ENCODE results near the gene GHDC.
A peak's percentile ranks its signal among the peaks of the same experiment; 100 is the strongest.
"Not testable (repeated sequence)": the region's sequence is repeated elsewhere in the genome, so short reads cannot be mapped to it uniquely, and the experiment has no call there.

The GHDC gene

GRCh38 chr17:42202696-42203095 lies 8.4 kb upstream of the GHDC start:
- no peak for DNase-seq

GRCh38 chr17:42202159-42202558 lies 7.9 kb upstream of the GHDC start:
- DNase-seq: no peak

- DNase-seq: no peak
These were observed 7.1 kb upstream of the GHDC start for GRCh38 chr17:42201458-42201772.

- DNase-seq: no peak
These were observed 6.6 kb upstream of the GHDC start for GRCh38 chr17:42200706-42201457.

- no peak for DNase-seq
These were observed 5.2 kb upstream of the GHDC start for GRCh38 chr17:42199416-42200011.

GRCh38 chr17:42198897-42199296 lies 4.6 kb upstream of the GHDC start:
- DNase-seq: no peak

- no peak for DNase-seq
These were observed 3.4 kb upstream of the GHDC start for GRCh38 chr17:42197564-42198156.

GRCh38 chr17:42193216-42193968 lies 902 bp downstream of the GHDC start:
- no peak for DNase-seq

- DNase-seq: no peak
These were observed 1.8 kb downstream of the GHDC start for GRCh38 chr17:42192189-42193126.

- no peak for DNase-seq
These were observed 3.1 kb downstream of the GHDC start for GRCh38 chr17:42191275-42191608.

- no peak for DNase-seq
These were observed 3.6 kb downstream of the GHDC start for GRCh38 chr17:42190491-42191274.

GRCh38 chr17:42189651-42189965 lies 4.7 kb downstream of the GHDC start:
- DNase-seq: no peak

GRCh38 chr17:42188749-42189650 lies 5.3 kb downstream of the GHDC start:
- no peak for DNase-seq

- DNase-seq: no peak
These were observed 6.5 kb downstream of the GHDC start for GRCh38 chr17:42187833-42188232.

GRCh38 chr17:42186191-42186590 lies 8.1 kb downstream of the GHDC start:
- DNase-seq: not testable (repeated sequence)

- no peak for DNase-seq
These were observed 8.7 kb downstream of the GHDC start for GRCh38 chr17:42185621-42185930.

GRCh38 chr17:42184713-42185620 lies 9.3 kb downstream of the GHDC start, which contains the start of gene HCRT:
Gene HCRT, minus strand, starts transcription at chr17:42185452. Its CDS starts 87 bp downstream, at chr17:42185365.
- DNase-seq: no peak

- DNase-seq: peak; percentile 84
These were observed 10.3 kb downstream of the GHDC start for GRCh38 chr17:42183741-42184711.
